ENCODE data around the gene TRAPPC11. TPM values are rescaled to one million over a fixed set of nuclear protein-coding genes. Genes with fewer than 3 reads are reported as not detected.

The TRAPPC11 gene
- total RNA-seq, 4 donors from 2014 or later: 34.6 to 84.1 (median 41.8) TPM

- intact Hi-C loops (cut with DNase I): no loop called here
- H3K27ac ChIP-seq: no peak overlapping the region
- H3K27me3 ChIP-seq: no peaks in the 10 kb centered on the region
- H3K9me3 ChIP-seq: no peaks in the 10 kb centered on the region
- H3K36me3 ChIP-seq: peaks cover 39 to 54% of the 10 kb centered on the region in 2 donors
- no peak overlapping the region for H3K4me3 ChIP-seq (replicated peaks in 1 of 3)
- no peak for DNase-seq
- TF ChIP-seq POLR2A (IDR thresholded peaks at IDR 0.05) (no peak), CTCF (IDR thresholded peaks at IDR 0.05) (no peak)
- 98 to 100% methylated on average over 1 of the region's 1 CpG for WGBS, 2 donors
- H3K4me1 ChIP-seq: no peaks in the 10 kb centered on the region
Measured at GRCh38 chr4:183702492-183702891, 43.4 kb downstream of the TRAPPC11 start.

DNA sequence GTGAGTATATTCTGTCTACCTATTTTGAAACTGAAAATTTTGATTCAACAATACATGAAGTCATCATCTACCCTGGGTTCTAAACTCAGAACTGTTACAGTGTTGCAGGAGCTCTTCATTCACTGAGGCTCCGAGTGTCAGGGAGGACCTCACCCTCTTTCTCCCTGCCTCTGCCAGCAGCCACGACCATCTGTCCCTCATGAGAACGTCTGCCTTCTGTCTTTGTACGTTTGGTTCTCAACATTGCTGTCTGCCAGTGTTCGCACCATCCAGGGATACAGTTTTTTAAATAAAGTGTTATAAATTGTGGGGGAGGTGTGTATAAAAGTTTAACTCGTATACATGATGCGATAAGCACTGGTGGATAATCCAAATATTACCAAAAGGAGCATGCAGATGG, 55.5 kb downstream of the TRAPPC11 start:
- intact Hi-C loops (cut with DNase I): no loop called here
- no peaks in the 10 kb centered on the region for H3K4me1 ChIP-seq
- DNase-seq: no peak
- 87 to 90% methylated on average over 7 of the region's 7 CpGs for WGBS, 2 donors
- TF ChIP-seq CTCF (IDR thresholded peaks at IDR 0.05): no peak
- no peak for TF ChIP-seq POLR2A (IDR thresholded peaks at IDR 0.05)
- H3K36me3 ChIP-seq: peaks cover 5 to 10% of the 10 kb centered on the region in 2 donors
- H3K27me3 ChIP-seq: no peaks in the 10 kb centered on the region
- no peaks in the 10 kb centered on the region for H3K9me3 ChIP-seq
- H3K4me3 ChIP-seq (replicated peaks in 1 of 3): no peak overlapping the region
- H3K27ac ChIP-seq: no peak overlapping the region

DNA sequence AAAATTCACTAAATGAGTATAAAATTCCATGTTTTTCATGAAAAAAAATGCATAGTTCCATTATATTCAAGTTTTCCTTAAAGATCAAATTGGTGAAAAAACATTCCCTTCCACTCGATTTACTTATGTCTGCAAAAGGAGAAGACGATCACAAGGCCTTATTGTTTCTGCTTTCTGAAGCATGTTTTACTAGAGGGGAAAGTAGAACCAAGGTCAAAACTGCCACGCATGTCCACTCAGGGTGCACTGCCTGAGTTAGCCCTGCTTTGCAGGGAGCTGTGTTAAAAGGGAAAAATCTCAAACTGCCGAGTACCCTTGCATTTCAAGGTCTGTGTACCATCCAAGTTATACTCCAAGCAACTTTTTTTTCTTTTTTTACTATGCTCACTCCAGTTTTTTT, 57.2 kb downstream of the TRAPPC11 start:
- DNase-seq: peak; percentile 56 to 61
- Histone ChIP-seq H3K4me3 (replicated peaks in 1 of 3) (no peak overlapping the region), H3K27ac (peak overlapping the region; percentile 15 to 69 (median 30)), H3K9me3 (no peaks in the 10 kb centered on the region), H3K4me1 (no peaks in the 10 kb centered on the region), H3K36me3 (peaks cover 5 to 10% of the 10 kb centered on the region in 2 donors), H3K27me3 (no peaks in the 10 kb centered on the region)
- no peak for TF ChIP-seq POLR2A (IDR thresholded peaks at IDR 0.05)
- no peak for TF ChIP-seq CTCF (IDR thresholded peaks at IDR 0.05)
- intact Hi-C loops (cut with DNase I): no loop called here
- WGBS, 2 donors: 32 to 39% methylated on average over 4 of the region's 4 CpGs

- intact Hi-C loops (cut with DNase I): no loop called here
- H3K36me3 ChIP-seq: peaks cover 0 to 4% of the 10 kb centered on the region in 2 donors
- TF ChIP-seq CTCF (IDR thresholded peaks at IDR 0.05): no peak
- no peak for TF ChIP-seq POLR2A (IDR thresholded peaks at IDR 0.05)
- H3K9me3 ChIP-seq: no peaks in the 10 kb centered on the region
- H3K4me1 ChIP-seq: peaks cover 0 to 5% of the 10 kb centered on the region in 2 donors
- no peak for DNase-seq
- H3K27me3 ChIP-seq: no peaks in the 10 kb centered on the region
- H3K4me3 ChIP-seq (replicated peaks in 1 of 3): no peak overlapping the region
- no peak overlapping the region for H3K27ac ChIP-seq
- 70 to 73% methylated on average over 5 of the region's 5 CpGs for WGBS, 2 donors
Measured at GRCh38 chr4:183718876-183719275, 59.8 kb downstream of the TRAPPC11 start.

DNA sequence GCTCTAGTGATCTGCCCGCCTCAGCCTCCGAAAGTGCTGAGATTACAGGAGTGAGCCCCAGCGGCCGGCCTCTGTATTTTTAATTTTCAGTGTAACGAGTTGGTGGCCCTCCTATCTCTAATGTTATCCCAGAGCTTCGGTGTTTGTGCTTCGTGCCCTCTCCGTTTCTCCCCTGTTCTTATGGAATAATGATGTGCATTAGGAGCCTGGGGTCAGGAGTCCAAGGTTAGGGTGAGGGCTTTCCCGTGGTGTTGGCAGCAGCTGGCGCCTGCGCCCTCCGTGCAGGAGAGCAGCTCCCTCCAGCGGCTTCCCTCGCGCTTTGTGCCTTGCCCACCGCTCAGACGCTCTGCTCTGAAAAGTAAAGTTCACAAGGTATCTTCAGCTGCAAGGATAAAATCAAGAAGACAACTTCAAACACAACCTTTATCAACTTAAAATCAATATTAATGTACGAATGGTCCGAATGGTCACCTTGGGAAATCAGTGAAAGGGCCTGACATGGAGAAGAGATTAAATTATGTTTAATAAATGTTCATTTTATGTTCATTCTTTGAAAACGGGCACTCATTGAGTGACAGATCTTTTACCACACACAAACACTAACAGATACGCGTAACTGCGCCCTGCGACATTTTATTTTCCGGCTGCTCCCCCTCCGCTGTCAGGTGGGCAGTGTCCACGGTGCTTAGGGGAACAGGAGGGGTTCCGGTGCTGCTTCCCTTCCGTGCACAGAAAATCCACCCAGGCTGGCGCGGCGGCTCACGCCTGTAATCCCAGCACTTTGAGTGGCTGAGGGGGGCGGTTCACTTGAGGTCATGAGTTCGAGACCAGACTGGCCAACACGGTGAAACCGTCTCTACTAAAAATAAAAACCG, 62.4 kb downstream of the TRAPPC11 start:
- Histone ChIP-seq H3K4me1 (peaks cover 0 to 5% of the 10 kb centered on the region in 2 donors), H3K36me3 (no peaks in the 10 kb centered on the region), H3K9me3 (no peaks in the 10 kb centered on the region), H3K27ac (peak overlapping the region in 2 of 3 donors; percentile 35 to 41), H3K27me3 (no peaks in the 10 kb centered on the region), H3K4me3 (replicated peaks in 1 of 3) (peak overlapping the region in 1 of 3 donors; percentile 35)
- intact Hi-C loops (cut with DNase I): no loop called here
- peak; percentile 50 to 76 for DNase-seq
- peak in 4 of 6 experiments; percentile 18 to 56 (median 40) for TF ChIP-seq CTCF (IDR thresholded peaks at IDR 0.05)
- TF ChIP-seq POLR2A (IDR thresholded peaks at IDR 0.05): no peak
- WGBS, 2 donors: 58 to 66% methylated on average over 38 of the region's 38 CpGs

Measured in thyroid gland (tissue), 4 donors.